UCSD-AML1 (cell line): ENCODE measurements around the gene PLCB4.
A peak's percentile ranks its signal among the peaks of the same experiment; 100 is the strongest.

ENCODE experiments used
- DNase-seq: peaks from one replicate; lab custom pipeline; 2025; ENCODE audit not compliant: unreplicated experiment; lab: John Stamatoyannopoulos, UW

Gene PLCB4

DNA sequence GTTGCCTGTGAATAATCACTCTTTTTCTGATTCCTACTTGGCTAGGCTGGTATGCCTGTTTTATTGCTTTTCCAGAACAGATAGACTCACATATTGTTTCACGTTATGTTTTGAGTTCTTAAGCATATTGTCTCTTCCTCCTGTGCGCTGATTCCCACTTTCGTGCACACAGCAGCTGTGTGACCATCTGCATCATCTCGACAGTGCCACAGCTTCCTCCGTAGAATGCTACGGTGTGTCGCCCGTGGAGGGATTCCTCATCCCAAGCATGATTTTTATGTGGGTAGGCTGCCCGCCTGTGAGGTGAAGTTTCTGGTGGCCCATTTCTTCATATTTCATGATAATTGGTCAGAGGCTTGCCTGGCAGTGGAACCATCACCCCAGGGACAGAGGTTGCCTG is 31.8 kb downstream of the PLCB4 start:
- no peak for DNase-seq

- no peak for DNase-seq
Observed at GRCh38 chr20:9102456-9102855, 33.6 kb downstream of the PLCB4 start.

GRCh38 chr20:9103955-9104354 is 35.1 kb downstream of the PLCB4 start:
- no peak for DNase-seq

DNA sequence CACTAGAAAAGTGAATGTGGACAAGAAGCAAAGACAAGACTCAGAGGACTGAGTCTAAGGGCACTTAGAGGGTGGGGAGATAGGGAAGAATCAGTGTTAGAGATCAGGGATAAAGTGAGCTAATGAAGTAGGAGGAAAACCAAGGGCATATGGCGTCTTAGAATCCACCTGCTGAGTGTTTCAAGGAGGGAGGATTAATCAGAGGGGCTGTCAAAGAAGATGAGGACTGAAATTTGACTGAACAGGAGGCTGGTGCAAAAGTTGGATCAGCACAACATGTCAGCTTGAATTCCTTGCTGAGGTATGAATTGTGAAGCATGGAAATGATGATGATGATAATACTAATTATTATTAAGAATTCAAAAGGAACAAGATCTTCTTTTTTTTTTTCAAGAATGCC is 39.4 kb downstream of the PLCB4 start:
- no peak for DNase-seq

GRCh38 chr20:9109566-9109965 is 40.7 kb downstream of the PLCB4 start:
- no peak for DNase-seq

GRCh38 chr20:9110365-9110764 is 41.5 kb downstream of the PLCB4 start:
- no peak for DNase-seq

GRCh38 chr20:9110916-9111432 is 42.1 kb downstream of the PLCB4 start:
- DNase-seq = no peak

DNA sequence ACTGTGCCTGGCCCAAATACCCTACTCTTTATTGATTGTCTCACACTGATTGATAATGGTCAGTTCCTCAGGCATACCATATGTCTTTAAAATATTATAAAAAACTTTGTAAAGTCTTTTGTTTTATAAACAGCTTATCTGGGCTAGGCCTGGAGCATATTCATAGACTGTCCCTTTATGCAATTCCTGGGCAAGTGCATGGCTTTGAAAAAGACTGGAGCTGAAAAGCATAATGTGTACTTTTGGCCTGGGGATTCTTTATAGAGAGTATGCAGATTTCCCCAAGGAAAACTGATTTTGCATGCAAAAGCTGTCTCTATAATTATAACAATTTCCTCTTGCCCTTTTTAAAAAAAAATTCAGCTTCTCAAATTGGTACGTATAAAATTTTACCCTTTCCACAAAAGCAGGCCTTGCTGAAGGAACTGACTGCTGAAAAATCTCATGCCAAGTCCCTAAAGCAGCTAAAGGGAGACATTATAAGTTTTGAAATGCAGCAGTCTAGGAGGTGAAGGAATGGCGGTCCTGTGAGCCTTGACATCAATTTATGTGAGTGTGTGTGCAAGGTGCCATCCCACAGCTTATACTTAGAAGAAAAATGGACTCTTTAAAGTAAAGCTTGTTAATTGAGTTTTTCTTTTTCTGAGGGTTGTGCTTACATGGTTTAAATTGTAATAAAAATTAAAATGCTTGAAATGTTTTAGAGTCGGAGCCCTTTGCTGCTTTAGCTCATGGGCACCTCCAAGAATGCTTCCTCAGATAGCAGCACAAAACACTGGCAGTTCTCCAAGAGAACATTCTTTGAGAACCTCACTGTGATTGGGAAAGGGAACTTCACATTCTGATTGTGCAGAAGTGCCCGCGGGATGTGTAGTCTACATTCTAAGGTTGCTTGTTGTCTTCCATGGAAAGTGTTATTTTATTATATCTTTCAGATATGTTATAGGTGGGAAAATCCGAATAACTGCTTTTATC is 43.9 kb downstream of the PLCB4 start:
- DNase-seq = no peak

- no peak for DNase-seq
Observed at GRCh38 chr20:9114709-9115108, 45.8 kb downstream of the PLCB4 start.

- no peak for DNase-seq
Observed at GRCh38 chr20:9117548-9117947, 48.7 kb downstream of the PLCB4 start.

DNA sequence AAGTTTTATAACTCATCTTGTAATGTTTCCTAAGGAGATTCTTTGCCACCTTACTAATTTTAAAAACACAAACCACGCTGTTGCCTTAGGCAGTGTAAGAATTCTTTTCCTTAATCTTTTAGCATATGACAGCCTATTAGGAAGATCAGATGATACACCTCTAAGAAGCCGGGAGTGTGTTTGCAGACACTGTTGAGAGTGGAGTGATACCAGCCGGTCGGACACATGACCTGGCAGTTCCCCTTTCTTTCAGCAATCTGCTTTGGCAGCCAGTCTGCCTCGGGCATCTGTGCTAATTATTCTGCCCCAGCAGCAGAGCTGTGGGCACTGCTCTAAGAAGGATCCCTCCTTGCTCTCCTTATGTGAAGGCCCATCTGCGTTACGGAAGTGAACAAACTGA is 50.9 kb downstream of the PLCB4 start:
- DNase-seq = peak; percentile 48

DNA sequence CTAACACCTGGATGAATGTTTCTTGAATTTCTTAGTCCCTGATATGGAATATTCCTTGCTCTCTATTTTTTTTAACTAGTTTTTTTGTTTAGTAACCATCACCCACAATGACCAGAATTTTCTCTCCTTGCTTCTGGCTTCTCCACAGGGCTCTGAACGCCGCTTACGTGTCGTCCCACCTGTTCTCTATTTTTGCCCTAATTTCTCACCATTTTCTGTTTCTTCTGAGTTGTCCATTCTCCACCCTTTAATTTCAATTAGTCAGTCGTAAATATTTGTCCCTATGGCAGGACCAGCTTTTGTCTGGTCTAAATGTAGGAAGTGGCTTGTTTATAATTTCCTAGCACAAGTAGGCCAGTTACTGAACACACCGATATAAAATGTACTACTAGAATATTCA is 52.3 kb downstream of the PLCB4 start:
- no peak for DNase-seq

DNA sequence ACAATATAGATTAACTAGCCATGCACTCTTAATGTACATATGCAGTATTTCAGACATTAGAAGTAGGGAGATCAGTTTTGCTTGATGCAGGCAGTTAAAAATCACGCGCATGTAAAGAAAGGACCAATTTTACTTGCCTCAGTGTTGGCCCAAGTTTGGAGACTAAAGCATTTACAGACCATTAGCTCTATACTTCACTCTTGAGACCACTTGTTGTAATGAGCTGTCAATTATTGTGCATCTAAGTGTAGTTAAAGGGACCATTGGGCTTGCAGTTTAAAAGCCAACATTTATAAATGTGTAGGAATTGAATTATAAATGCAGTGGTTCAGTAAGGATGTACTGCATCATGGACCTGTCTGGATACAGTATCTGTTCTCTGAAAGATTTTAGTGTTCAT is 53.7 kb downstream of the PLCB4 start:
- no peak for DNase-seq

GRCh38 chr20:9126527-9126926 is 57.6 kb downstream of the PLCB4 start:
- no peak for DNase-seq

DNA sequence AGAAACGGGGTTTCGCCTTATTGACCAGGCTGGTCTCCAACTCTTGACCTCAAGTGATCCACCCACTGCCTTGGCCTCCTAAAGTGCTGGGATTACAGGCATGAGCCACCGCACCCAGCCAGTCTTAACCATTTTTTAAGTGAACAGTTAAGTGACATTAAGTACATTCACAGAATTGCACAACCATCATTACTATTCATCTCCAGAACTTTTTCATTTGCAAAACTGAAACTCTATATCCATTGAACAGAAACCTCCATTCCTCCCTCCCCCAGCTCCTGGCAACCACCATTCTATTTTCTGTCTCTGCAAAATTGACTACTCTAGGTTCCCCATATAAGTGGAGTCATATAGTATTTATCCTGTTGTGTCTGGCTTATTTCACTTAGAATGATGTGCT is 59.7 kb downstream of the PLCB4 start:
- DNase-seq = no peak

GRCh38 chr20:9129756-9130155 is 60.9 kb downstream of the PLCB4 start:
- DNase-seq = no peak

GRCh38 chr20:9130521-9130920 is 61.6 kb downstream of the PLCB4 start:
- no peak for DNase-seq

GRCh38 chr20:9131841-9132240 is 63.0 kb downstream of the PLCB4 start:
- no peak for DNase-seq

GRCh38 chr20:9134346-9134745 is 65.5 kb downstream of the PLCB4 start:
- DNase-seq = no peak

GRCh38 chr20:9136114-9136513 is 67.2 kb downstream of the PLCB4 start:
- peak; percentile 75 for DNase-seq

GRCh38 chr20:9137001-9137400 is 68.1 kb downstream of the PLCB4 start:
- peak; percentile 22 for DNase-seq

- DNase-seq = peak; percentile 77
Observed at GRCh38 chr20:9139106-9139833, 70.4 kb downstream of the PLCB4 start.
